Measurements from ENCODE around the gene SPIRE1.

- TF ChIP-seq, protein P1, sequence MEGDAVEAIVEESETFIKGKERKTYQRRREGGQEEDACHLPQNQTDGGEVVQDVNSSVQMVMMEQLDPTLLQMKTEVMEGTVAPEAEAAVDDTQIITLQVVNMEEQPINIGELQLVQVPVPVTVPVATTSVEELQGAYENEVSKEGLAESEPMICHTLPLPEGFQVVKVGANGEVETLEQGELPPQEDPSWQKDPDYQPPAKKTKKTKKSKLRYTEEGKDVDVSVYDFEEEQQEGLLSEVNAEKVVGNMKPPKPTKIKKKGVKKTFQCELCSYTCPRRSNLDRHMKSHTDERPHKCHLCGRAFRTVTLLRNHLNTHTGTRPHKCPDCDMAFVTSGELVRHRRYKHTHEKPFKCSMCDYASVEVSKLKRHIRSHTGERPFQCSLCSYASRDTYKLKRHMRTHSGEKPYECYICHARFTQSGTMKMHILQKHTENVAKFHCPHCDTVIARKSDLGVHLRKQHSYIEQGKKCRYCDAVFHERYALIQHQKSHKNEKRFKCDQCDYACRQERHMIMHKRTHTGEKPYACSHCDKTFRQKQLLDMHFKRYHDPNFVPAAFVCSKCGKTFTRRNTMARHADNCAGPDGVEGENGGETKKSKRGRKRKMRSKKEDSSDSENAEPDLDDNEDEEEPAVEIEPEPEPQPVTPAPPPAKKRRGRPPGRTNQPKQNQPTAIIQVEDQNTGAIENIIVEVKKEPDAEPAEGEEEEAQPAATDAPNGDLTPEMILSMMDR (conservative IDR thresholded peaks at IDR 0.05) = no peak
- no peak for TF ChIP-seq EZH2 (IDR thresholded peaks at IDR 0.05; ENCODE audit: low read depth)
These were observed 59.6 kb downstream of the SPIRE1 start for GRCh38 chr18:12598181-12598930.

Measured in PC-9 (cell line).